OCI-LY7 (cell line): ENCODE results near the gene SATB1. TPM values are rescaled to one million over a fixed set of nuclear protein-coding genes. Genes with fewer than 3 reads are reported as not detected.
"Not testable (repeated sequence)": the region's sequence is repeated elsewhere in the genome, so short reads cannot be mapped to it uniquely, and the experiment has no call there.

Experiments used
- BruUV-seq: library from RNA; stranded (reverse); fragments of 400-500 nt; replicated peaks from 2 replicates; lab custom pipeline; 2021; lab: Mats Ljungman, UMichigan
- CTCF ChIA-PET: fragments of 300-600 bp; sonication (Branson Sonifier 250); formaldehyde crosslinking; loops from one replicate; lab custom pipeline; 2022; ENCODE audit warnings: antibody characterized with exemption; ENCODE audit not compliant: unreplicated experiment; lab: Charles Lee
- POLR2A ChIA-PET: fragments of 300-600 bp; sonication (Branson Sonifier 250); formaldehyde crosslinking; loops from one replicate; lab custom pipeline; 2022; ENCODE audit warnings: antibody characterized with exemption; lab: Charles Lee
- DNase-seq: peaks from one replicate; pipeline ENCODE4 v3.0.0-alpha.2; 2015; ENCODE audit warnings: low spot score
- H2AFZ ChIP-seq: fragments of 200-600 bp; sonication (generic), shearing (Covaris generic); 2 replicates; pipeline ENCODE4 v1.6.1; 2014; ENCODE audit warnings: mild to moderate bottlenecking, antibody characterized with exemption, low read length, moderate library complexity
- H3K27ac ChIP-seq: fragments of 200-600 bp; sonication (generic); 2 replicates; pipeline ENCODE4 v1.5.1; 2014; ENCODE audit warnings: mixed run types, low read depth, mild to moderate bottlenecking, moderate library complexity, low read length, inconsistent platforms; ENCODE audit not compliant: poor library complexity, severe bottlenecking
- H3K36me3 ChIP-seq: fragments of 200-600 bp; sonication (generic); 2 replicates; pipeline ENCODE4 v1.6.1; 2014; ENCODE audit warnings: mild to moderate bottlenecking, antibody characterized with exemption, low read length, moderate library complexity, mixed read lengths; ENCODE audit not compliant: insufficient read depth
- H3K4me1 ChIP-seq: fragments of 200-600 bp; sonication (generic); 2 replicates; pipeline ENCODE4 v1.5.1; 2014; ENCODE audit warnings: mild to moderate bottlenecking, low read length; ENCODE audit not compliant: insufficient read depth, poor library complexity, severe bottlenecking
- H3K4me2 ChIP-seq: fragments of 200-600 bp; sonication (generic); 2 replicates; pipeline ENCODE4 v1.6.1; 2014; ENCODE audit warnings: mild to moderate bottlenecking, low read length
- H3K4me3 ChIP-seq: fragments of 200-600 bp; sonication (generic); 2 replicates; pipeline ENCODE4 v1.5.1; 2014; ENCODE audit warnings: mild to moderate bottlenecking, low read depth, low read length; ENCODE audit not compliant: poor library complexity, severe bottlenecking
- H3K79me2 ChIP-seq: fragments of 200-600 bp; sonication (generic); 2 replicates; pipeline ENCODE4 v1.6.1; 2016; ENCODE audit warnings: low read depth, mild to moderate bottlenecking, low read length, moderate library complexity, mixed read lengths; ENCODE audit not compliant: insufficient read depth
- H3K9me2 ChIP-seq: fragments of 200-600 bp; sonication (generic); 2 replicates; pipeline ENCODE4 v1.6.1; 2016; ENCODE audit warnings: mild to moderate bottlenecking, low read length, mixed read lengths; ENCODE audit not compliant: insufficient read depth
- H3K9me3 ChIP-seq: fragments of 200-600 bp; sonication (generic); 2 replicates; pipeline ENCODE4 v1.6.1; 2014; ENCODE audit warnings: mild to moderate bottlenecking, mixed run types, low read length, mixed read lengths
- H4K20me1 ChIP-seq: fragments of 200-600 bp; sonication (generic); 2 replicates; pipeline ENCODE4 v1.6.1; 2014; ENCODE audit warnings: mild to moderate bottlenecking, antibody characterized with exemption, low read length, moderate library complexity, mixed read lengths; ENCODE audit not compliant: insufficient read depth
- CTCF ChIP-seq: fragments of 200-600 bp; sonication (generic); conservative IDR thresholded peaks from 2 replicates; pipeline ENCODE4 v1.5.1; 2014; ENCODE audit warnings: mild to moderate bottlenecking, antibody characterized with exemption, low read length, moderate library complexity, mixed read lengths
- EZH2phosphoT487 ChIP-seq: fragments of 200-600 bp; sonication (generic); IDR thresholded peaks from 2 replicates; pipeline ENCODE4 v1.6.1; 2018; ENCODE audit warnings: low read depth, borderline replicate concordance, mild to moderate bottlenecking, mixed run types, antibody characterized with exemption, low read length, moderate library complexity, mixed read lengths
- intact Hi-C: fragments of 100-400 bp; cut with micrococcal nuclease; formaldehyde crosslinking; loops from one replicate; pipeline ENCODE4 v1.10.0; 2022; ENCODE audit not compliant: unreplicated experiment
- total RNA-seq, 2 experiments: library from RNA; depleted of rRNA in 1 of 2; stranded (reverse); fragments of >200 nt in 1 of 2; shearing (Covaris generic) in 1 of 2; gene quantifications; 2 replicates each; pipeline ENCODE4 v1.2.3, GENCODE V29; 2014 to 2022

The SATB1 gene
- total RNA-seq, 2 experiments from 2014 or later = 2.5 to 5.6 TPM

- no peak overlapping the region for H2AFZ ChIP-seq
- CTCF ChIA-PET = no interaction called here
- DNase-seq = no peak
- POLR2A ChIA-PET = interaction anchor here (0.9 kb wide), 1 partner anchor 9 kb away, joined by 4 read pairs; no protein-coding TSS in a partner anchor
- no peaks in the 10 kb centered on the region for H4K20me1 ChIP-seq
- no peaks in the 10 kb centered on the region for H3K36me3 ChIP-seq
- BruUV-seq = no TSS peak
- H3K9me3 ChIP-seq = no peaks in the 10 kb centered on the region
- H3K79me2 ChIP-seq = no peaks in the 10 kb centered on the region
- H3K4me2 ChIP-seq = no peak overlapping the region
- H3K9me2 ChIP-seq = no peaks in the 10 kb centered on the region; the same call in 1 of the 2 replicates
- no peak overlapping the region for H3K4me3 ChIP-seq
- H3K27ac ChIP-seq = no peak overlapping the region
- no peak for TF ChIP-seq EZH2phosphoT487
- TF ChIP-seq CTCF = no peak
- H3K4me1 ChIP-seq = no peaks in the 10 kb centered on the region
- intact Hi-C loops = no loop called here
These were observed 44.6 kb upstream of the SATB1 start for GRCh38 chr3:18469775-18470174.

GRCh38 chr3:18466136-18466535, 41.0 kb upstream of the SATB1 start:
- Histone ChIP-seq H2AFZ (no peak overlapping the region), H4K20me1 (no peaks in the 10 kb centered on the region), H3K9me2 (no peaks in the 10 kb centered on the region), H3K36me3 (no peaks in the 10 kb centered on the region), H3K4me1 (no peaks in the 10 kb centered on the region), H3K9me3 (peaks cover 12% of the 10 kb centered on the region; the same call in 1 of the 2 replicates), H3K27ac (no peak overlapping the region), H3K4me3 (no peak overlapping the region), H3K4me2 (no peak overlapping the region), H3K79me2 (no peaks in the 10 kb centered on the region)
- no TSS peak for BruUV-seq
- intact Hi-C loops = no loop called here
- no peak for TF ChIP-seq CTCF
- TF ChIP-seq EZH2phosphoT487 = no peak
- ChIA-PET CTCF (no interaction called here), POLR2A (interaction anchor here (0.6 kb wide), 1 partner anchor 122 kb away, joined by 3 read pairs; no protein-coding TSS in a partner anchor)
- DNase-seq = no peak

GRCh38 chr3:18454766-18455165, 29.6 kb upstream of the SATB1 start:
- Histone ChIP-seq H3K4me1 (no peaks in the 10 kb centered on the region), H3K36me3 (no peaks in the 10 kb centered on the region), H3K9me3 (0 out of 2 replicates have a peak, but pooled peaks cover 9% of the 10 kb centered on the region), H4K20me1 (no peaks in the 10 kb centered on the region), H3K4me2 (no peak overlapping the region), H2AFZ (no peak overlapping the region), H3K4me3 (no peak overlapping the region), H3K9me2 (no peaks in the 10 kb centered on the region), H3K79me2 (no peaks in the 10 kb centered on the region), H3K27ac (no peak overlapping the region)
- no peak for DNase-seq
- intact Hi-C loops = no loop called here
- POLR2A ChIA-PET = no interaction called here
- no peak for TF ChIP-seq EZH2phosphoT487
- no peak for TF ChIP-seq CTCF
- CTCF ChIA-PET = no interaction called here
- no TSS peak for BruUV-seq

- H3K9me2 ChIP-seq, intact Hi-C loops: not testable (repeated sequence)
These were observed 24.5 kb upstream of the SATB1 start for GRCh38 chr3:18449618-18450017.

More at GRCh38 chr3:18449618-18450017, 24.5 kb upstream of the SATB1 start:
- peaks cover 19% of the 10 kb centered on the region for H3K9me3 ChIP-seq
- H2AFZ ChIP-seq, H3K4me2 ChIP-seq, BruUV-seq, H3K79me2 ChIP-seq, H3K4me1 ChIP-seq, CTCF ChIA-PET, H3K27ac ChIP-seq, H4K20me1 ChIP-seq, H3K36me3 ChIP-seq, POLR2A ChIA-PET, H3K4me3 ChIP-seq: not testable (repeated sequence)
- peak; percentile 28 for DNase-seq
